GM12801 (cell line): ENCODE data around the gene ZBBX.

Experiments
- TF ChIP-seq, protein P1 (sequence below): IDR thresholded peaks from one replicate; pipeline ENCODE4 v1.5.1; 2011; ENCODE audit warnings: control low read depth; ENCODE audit not compliant: insufficient read length; ENCODE audit errors: extremely low read depth

ZBBX gene, protein sequence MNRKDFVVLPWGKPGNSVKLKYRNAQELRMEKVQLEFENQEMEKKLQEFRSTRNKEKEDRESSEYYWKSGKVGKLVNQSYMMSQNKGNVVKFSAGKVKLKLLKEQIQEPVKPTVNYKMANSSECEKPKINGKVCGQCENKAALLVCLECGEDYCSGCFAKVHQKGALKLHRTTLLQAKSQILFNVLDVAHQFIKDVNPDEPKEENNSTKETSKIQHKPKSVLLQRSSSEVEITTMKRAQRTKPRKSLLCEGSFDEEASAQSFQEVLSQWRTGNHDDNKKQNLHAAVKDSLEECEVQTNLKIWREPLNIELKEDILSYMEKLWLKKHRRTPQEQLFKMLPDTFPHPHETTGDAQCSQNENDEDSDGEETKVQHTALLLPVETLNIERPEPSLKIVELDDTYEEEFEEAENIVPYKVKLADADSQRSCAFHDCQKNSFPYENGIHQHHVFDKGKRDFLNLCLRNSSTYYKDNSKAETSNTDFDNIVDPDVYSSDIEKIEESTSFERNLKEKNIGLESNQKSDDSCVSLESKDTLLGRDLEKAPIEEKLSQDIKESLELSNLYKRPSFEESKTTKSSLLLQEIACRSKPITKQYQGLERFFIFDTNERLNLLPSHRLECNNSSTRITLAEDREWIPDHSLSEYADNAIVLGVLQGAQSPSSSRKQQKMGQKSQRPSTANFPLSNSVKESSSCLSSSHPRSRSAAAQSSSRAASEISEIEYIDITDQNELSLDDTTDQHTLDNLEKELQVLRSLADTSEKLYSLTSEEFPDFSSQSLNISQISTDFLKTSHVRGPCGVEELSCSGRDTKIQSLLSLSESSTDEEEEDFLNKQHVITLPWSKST

DNA sequence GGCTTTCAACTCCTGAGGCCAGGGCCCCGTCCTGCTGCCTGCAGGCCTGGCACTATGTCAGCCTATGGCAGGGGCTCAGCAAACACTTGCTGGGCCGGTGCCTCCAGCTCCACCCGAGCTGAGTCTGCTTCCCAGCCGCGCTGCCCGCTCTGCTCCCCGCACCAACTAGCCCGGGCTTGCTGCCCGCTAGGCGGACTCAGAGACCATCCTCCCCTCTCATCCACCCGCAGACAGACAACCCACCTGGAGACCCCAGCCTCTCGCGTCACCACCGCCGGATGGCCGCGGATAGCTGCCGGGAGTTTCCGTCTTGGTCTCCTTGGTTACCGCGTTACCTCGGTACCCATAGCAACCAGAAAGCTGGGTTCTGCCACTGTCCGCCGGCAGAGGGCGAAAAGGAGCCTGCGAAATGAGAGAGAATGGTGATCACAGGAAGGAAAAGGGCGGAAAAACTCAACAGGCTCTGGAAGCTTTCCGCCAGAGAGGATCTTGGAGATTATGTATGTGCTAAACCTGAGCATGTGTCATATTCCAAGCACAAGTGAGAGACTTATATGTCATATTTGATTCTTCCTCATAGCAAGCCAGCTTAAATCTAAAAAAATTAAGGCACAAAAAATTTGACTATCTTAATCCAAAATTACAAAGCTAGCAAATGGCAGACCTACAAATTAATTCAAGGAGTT is at the start of gene ZBBX:
Gene ZBBX (minus strand): TSS at position 294 of the 686 bp plus-strand sequence. CDS start 7,396 bp downstream, outside the sequence.
- TF ChIP-seq, protein P1, sequence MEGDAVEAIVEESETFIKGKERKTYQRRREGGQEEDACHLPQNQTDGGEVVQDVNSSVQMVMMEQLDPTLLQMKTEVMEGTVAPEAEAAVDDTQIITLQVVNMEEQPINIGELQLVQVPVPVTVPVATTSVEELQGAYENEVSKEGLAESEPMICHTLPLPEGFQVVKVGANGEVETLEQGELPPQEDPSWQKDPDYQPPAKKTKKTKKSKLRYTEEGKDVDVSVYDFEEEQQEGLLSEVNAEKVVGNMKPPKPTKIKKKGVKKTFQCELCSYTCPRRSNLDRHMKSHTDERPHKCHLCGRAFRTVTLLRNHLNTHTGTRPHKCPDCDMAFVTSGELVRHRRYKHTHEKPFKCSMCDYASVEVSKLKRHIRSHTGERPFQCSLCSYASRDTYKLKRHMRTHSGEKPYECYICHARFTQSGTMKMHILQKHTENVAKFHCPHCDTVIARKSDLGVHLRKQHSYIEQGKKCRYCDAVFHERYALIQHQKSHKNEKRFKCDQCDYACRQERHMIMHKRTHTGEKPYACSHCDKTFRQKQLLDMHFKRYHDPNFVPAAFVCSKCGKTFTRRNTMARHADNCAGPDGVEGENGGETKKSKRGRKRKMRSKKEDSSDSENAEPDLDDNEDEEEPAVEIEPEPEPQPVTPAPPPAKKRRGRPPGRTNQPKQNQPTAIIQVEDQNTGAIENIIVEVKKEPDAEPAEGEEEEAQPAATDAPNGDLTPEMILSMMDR = no peak

GRCh38 chr3:167409611-167410010 is 29.5 kb upstream of the ZBBX start:
- TF ChIP-seq, protein P1 = no peak

DNA sequence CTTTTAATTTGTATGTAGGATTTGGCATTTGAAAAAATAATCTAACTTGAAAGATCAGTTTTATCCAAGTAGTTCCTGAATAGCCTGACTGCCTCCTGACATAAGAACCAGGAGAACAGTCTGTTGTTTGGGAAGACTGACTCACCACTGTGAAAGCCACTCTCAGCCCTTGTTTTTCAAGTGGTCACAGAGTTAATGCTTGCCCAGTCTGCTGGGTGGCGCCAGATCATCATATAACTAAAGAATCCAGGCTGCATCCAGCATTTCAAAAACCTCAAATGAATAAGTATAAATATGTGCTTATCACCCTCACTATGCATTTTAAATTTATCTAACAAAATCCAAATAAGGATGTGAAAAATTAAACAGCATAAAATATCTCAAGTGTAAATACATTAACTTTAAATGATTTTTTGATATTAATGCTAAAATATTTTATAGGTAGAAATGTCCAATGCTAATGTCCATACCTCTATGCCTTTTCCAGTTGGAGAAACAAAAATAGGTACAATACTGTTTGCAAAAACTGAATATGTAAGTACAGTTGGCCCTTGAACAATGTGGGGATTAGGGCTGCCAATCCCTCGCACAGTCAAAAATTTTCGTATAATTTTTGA is 26.9 kb upstream of the ZBBX start:
- TF ChIP-seq, protein P1 = no peak

DNA sequence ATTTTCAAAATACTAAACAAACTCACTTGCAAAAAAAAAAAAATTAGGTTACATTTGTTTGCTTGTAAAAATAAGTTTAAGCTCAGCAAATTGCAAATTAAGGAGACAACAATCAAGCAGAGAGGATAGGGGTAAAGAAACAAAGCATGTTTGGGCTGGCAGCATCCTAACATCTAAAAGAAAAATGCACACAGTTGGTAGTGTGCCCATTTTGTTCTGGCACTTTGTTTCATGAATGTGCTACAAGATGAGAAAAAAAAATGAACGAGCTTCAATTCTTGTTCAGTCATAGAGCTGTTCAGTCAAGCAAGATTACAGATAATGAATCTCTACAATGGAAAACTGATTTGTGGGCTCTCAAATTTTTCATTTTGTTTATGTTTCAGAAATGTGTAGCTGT is 17.7 kb upstream of the ZBBX start:
- TF ChIP-seq, protein P1 = no peak

DNA sequence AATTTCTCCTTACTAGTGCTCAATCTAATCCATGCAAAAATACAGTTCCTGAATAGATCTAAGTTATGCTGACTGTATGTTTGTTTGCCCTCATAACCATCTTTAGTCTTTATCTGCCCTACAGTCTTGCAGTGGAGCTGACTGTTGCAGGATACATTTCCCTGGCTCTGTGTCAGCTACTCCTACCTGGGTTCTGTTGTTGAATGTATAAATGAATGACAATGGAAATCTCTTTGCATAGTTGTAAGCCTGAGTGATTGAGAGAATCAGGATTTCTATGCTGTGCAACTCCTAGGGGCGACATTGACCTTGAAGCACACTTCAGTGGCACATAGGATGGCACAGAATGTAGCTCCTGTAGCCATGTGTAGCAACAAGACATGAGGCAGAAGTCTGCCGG is 16.0 kb upstream of the ZBBX start:
- TF ChIP-seq, protein P1 = no peak

- TF ChIP-seq, protein P1 = no peak
These were observed 13.9 kb upstream of the ZBBX start for GRCh38 chr3:167394003-167394402.

GRCh38 chr3:167382155-167382554 is 2.1 kb upstream of the ZBBX start:
- TF ChIP-seq, protein P1 = no peak
